ENCODE data around the gene ST6GALNAC5. TPM values are rescaled to one million over a fixed set of nuclear protein-coding genes. Genes with fewer than 3 reads are reported as not detected.

ST6GALNAC5 gene
- polyA plus RNA-seq, 1 donor: 6.1 TPM

GRCh38 chr1:76933847-76934815 lies 66.9 kb downstream of the ST6GALNAC5 start:
- Histone ChIP-seq H3K9me3 (ENCODE audit: control insufficient read depth, low read depth, low read length) (no peaks in the 10 kb centered on the region), H3K4me1 (ENCODE audit: control insufficient read depth, insufficient read depth, low read length) (no peaks in the 10 kb centered on the region), H3K27me3 (ENCODE audit: control insufficient read depth, insufficient read depth, low read length) (no peaks in the 10 kb centered on the region), H3K4me3 (ENCODE audit: low read length) (no peak overlapping the region), H3K36me3 (ENCODE audit: control insufficient read depth, insufficient read depth, low read length) (no peaks in the 10 kb centered on the region), H3K27ac (ENCODE audit: low read length) (no peak overlapping the region)
- WGBS (ENCODE audit: insufficient coverage, low lambda C conversion rate): 100% methylated on average over 1 of the region's 6 CpGs
- DNase-seq: no peak

GRCh38 chr1:76938304-76938703 lies 71.0 kb downstream of the ST6GALNAC5 start:
- no peak for DNase-seq
- no peaks in the 10 kb centered on the region for H3K9me3 ChIP-seq (ENCODE audit: control insufficient read depth, low read depth, low read length)
- H3K36me3 ChIP-seq (ENCODE audit: control insufficient read depth, insufficient read depth, low read length): no peaks in the 10 kb centered on the region
- WGBS (ENCODE audit: insufficient coverage, low lambda C conversion rate): 100% methylated on average over 1 of the region's 2 CpGs
- H3K4me3 ChIP-seq (ENCODE audit: low read length): no peak overlapping the region
- no peaks in the 10 kb centered on the region for H3K4me1 ChIP-seq (ENCODE audit: control insufficient read depth, insufficient read depth, low read length)
- no peak overlapping the region for H3K27ac ChIP-seq (ENCODE audit: low read length)
- no peaks in the 10 kb centered on the region for H3K27me3 ChIP-seq (ENCODE audit: control insufficient read depth, insufficient read depth, low read length)

GRCh38 chr1:76939050-76939816 lies 72.0 kb downstream of the ST6GALNAC5 start:
- H3K4me1 ChIP-seq (ENCODE audit: control insufficient read depth, insufficient read depth, low read length): no peaks in the 10 kb centered on the region
- H3K27ac ChIP-seq (ENCODE audit: low read length): no peak overlapping the region
- H3K27me3 ChIP-seq (ENCODE audit: control insufficient read depth, insufficient read depth, low read length): no peaks in the 10 kb centered on the region
- DNase-seq: peak in 1 of 2 donors; percentile 5
- H3K36me3 ChIP-seq (ENCODE audit: control insufficient read depth, insufficient read depth, low read length): no peaks in the 10 kb centered on the region
- H3K9me3 ChIP-seq (ENCODE audit: control insufficient read depth, low read depth, low read length): no peaks in the 10 kb centered on the region
- WGBS (ENCODE audit: insufficient coverage, low lambda C conversion rate): no CpG with 5 or more reads among the region's 8 CpGs
- H3K4me3 ChIP-seq (ENCODE audit: low read length): no peak overlapping the region

- Histone ChIP-seq H3K27ac (ENCODE audit: low read length) (no peak overlapping the region), H3K4me1 (ENCODE audit: control insufficient read depth, insufficient read depth, low read length) (no peaks in the 10 kb centered on the region), H3K9me3 (ENCODE audit: control insufficient read depth, low read depth, low read length) (no peaks in the 10 kb centered on the region), H3K36me3 (ENCODE audit: control insufficient read depth, insufficient read depth, low read length) (no peaks in the 10 kb centered on the region), H3K27me3 (ENCODE audit: control insufficient read depth, insufficient read depth, low read length) (no peaks in the 10 kb centered on the region), H3K4me3 (ENCODE audit: low read length) (no peak overlapping the region)
- no peak for DNase-seq
- 96% methylated on average over 3 of the region's 5 CpGs for WGBS (ENCODE audit: insufficient coverage, low lambda C conversion rate)
These were observed 72.5 kb downstream of the ST6GALNAC5 start for GRCh38 chr1:76939817-76940216.

GRCh38 chr1:76940571-76941335 lies 73.5 kb downstream of the ST6GALNAC5 start:
- no peaks in the 10 kb centered on the region for H3K36me3 ChIP-seq (ENCODE audit: control insufficient read depth, insufficient read depth, low read length)
- H3K4me3 ChIP-seq (ENCODE audit: low read length): no peak overlapping the region
- DNase-seq: no peak
- no peaks in the 10 kb centered on the region for H3K4me1 ChIP-seq (ENCODE audit: control insufficient read depth, insufficient read depth, low read length)
- no CpG with 5 or more reads among the region's 4 CpGs for WGBS (ENCODE audit: insufficient coverage, low lambda C conversion rate)
- no peaks in the 10 kb centered on the region for H3K27me3 ChIP-seq (ENCODE audit: control insufficient read depth, insufficient read depth, low read length)
- H3K9me3 ChIP-seq (ENCODE audit: control insufficient read depth, low read depth, low read length): no peaks in the 10 kb centered on the region
- H3K27ac ChIP-seq (ENCODE audit: low read length): no peak overlapping the region

- H3K9me3 ChIP-seq (ENCODE audit: control insufficient read depth, low read depth, low read length): no peaks in the 10 kb centered on the region
- no peak overlapping the region for H3K4me3 ChIP-seq (ENCODE audit: low read length)
- DNase-seq: no peak
- H3K27me3 ChIP-seq (ENCODE audit: control insufficient read depth, insufficient read depth, low read length): no peaks in the 10 kb centered on the region
- H3K36me3 ChIP-seq (ENCODE audit: control insufficient read depth, insufficient read depth, low read length): no peaks in the 10 kb centered on the region
- WGBS (ENCODE audit: insufficient coverage, low lambda C conversion rate): no CpG with 5 or more reads among the region's 2 CpGs
- no peak overlapping the region for H3K27ac ChIP-seq (ENCODE audit: low read length)
- no peaks in the 10 kb centered on the region for H3K4me1 ChIP-seq (ENCODE audit: control insufficient read depth, insufficient read depth, low read length)
These were observed 75.3 kb downstream of the ST6GALNAC5 start for GRCh38 chr1:76942549-76942948.

- no peak overlapping the region for H3K4me3 ChIP-seq (ENCODE audit: low read length)
- no CpG with 5 or more reads among the region's 2 CpGs for WGBS (ENCODE audit: insufficient coverage, low lambda C conversion rate)
- DNase-seq: no peak
- H3K27me3 ChIP-seq (ENCODE audit: control insufficient read depth, insufficient read depth, low read length): no peaks in the 10 kb centered on the region
- no peak overlapping the region for H3K27ac ChIP-seq (ENCODE audit: low read length)
- H3K4me1 ChIP-seq (ENCODE audit: control insufficient read depth, insufficient read depth, low read length): no peaks in the 10 kb centered on the region
- H3K9me3 ChIP-seq (ENCODE audit: control insufficient read depth, low read depth, low read length): peaks cover 3% of the 10 kb centered on the region
- no peaks in the 10 kb centered on the region for H3K36me3 ChIP-seq (ENCODE audit: control insufficient read depth, insufficient read depth, low read length)
These were observed 77.7 kb downstream of the ST6GALNAC5 start for GRCh38 chr1:76944942-76945341.

- H3K4me3 ChIP-seq (ENCODE audit: low read length): no peak overlapping the region
- no peaks in the 10 kb centered on the region for H3K36me3 ChIP-seq (ENCODE audit: control insufficient read depth, insufficient read depth, low read length)
- no peaks in the 10 kb centered on the region for H3K4me1 ChIP-seq (ENCODE audit: control insufficient read depth, insufficient read depth, low read length)
- no peaks in the 10 kb centered on the region for H3K27me3 ChIP-seq (ENCODE audit: control insufficient read depth, insufficient read depth, low read length)
- H3K27ac ChIP-seq (ENCODE audit: low read length): no peak overlapping the region
- no peak for DNase-seq
- peaks cover 3% of the 10 kb centered on the region for H3K9me3 ChIP-seq (ENCODE audit: control insufficient read depth, low read depth, low read length)
These were observed 81.6 kb downstream of the ST6GALNAC5 start for GRCh38 chr1:76948846-76949245.

- Histone ChIP-seq H3K4me1 (ENCODE audit: control insufficient read depth, insufficient read depth, low read length) (no peaks in the 10 kb centered on the region), H3K9me3 (ENCODE audit: control insufficient read depth, low read depth, low read length) (peaks cover 3% of the 10 kb centered on the region), H3K36me3 (ENCODE audit: control insufficient read depth, insufficient read depth, low read length) (no peaks in the 10 kb centered on the region), H3K4me3 (ENCODE audit: low read length) (no peak overlapping the region), H3K27me3 (ENCODE audit: control insufficient read depth, insufficient read depth, low read length) (no peaks in the 10 kb centered on the region), H3K27ac (ENCODE audit: low read length) (no peak overlapping the region)
- no CpG with 5 or more reads among the region's 3 CpGs for WGBS (ENCODE audit: insufficient coverage, low lambda C conversion rate)
- no peak for DNase-seq
These were observed 82.2 kb downstream of the ST6GALNAC5 start for GRCh38 chr1:76949503-76949902.

- H3K4me1 ChIP-seq (ENCODE audit: control insufficient read depth, insufficient read depth, low read length): no peaks in the 10 kb centered on the region
These were observed 83.0 kb downstream of the ST6GALNAC5 start for GRCh38 chr1:76950306-76950705.

More at GRCh38 chr1:76950306-76950705, 83.0 kb downstream of the ST6GALNAC5 start:
- DNase-seq: no peak
- 100% methylated on average over 1 of the region's 2 CpGs for WGBS (ENCODE audit: insufficient coverage, low lambda C conversion rate)
- Histone ChIP-seq H3K9me3 (ENCODE audit: control insufficient read depth, low read depth, low read length) (peaks cover 3% of the 10 kb centered on the region), H3K36me3 (ENCODE audit: control insufficient read depth, insufficient read depth, low read length) (no peaks in the 10 kb centered on the region), H3K27me3 (ENCODE audit: control insufficient read depth, insufficient read depth, low read length) (no peaks in the 10 kb centered on the region), H3K27ac (ENCODE audit: low read length) (no peak overlapping the region), H3K4me3 (ENCODE audit: low read length) (no peak overlapping the region)

Data from large intestine (tissue), 3 donors.